Measurements from ENCODE around the gene KIAA1217.
"Not testable (repeated sequence)": the region's sequence is repeated elsewhere in the genome, so short reads cannot be mapped to it uniquely, and the experiment has no call there.

The KIAA1217 gene

DNA sequence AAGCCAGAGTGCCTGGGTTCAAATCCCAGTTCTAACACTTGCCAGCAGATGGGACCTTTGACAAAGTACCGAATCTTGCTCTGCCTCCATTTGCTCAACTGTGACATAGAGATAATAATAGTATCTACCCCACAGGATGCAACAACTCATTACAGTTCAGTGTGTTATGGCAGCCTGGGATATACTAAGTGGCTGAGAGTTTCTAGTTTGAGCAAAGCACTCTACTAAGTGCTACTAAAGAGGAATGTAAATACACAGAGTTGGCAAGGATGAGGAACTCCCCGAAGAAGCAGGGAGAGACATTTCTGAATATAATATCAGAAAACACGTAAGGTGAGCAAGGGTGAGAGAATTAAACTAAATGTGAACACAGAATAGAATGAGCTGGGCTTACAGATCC, 271.5 kb downstream of the KIAA1217 start:
- H3K4me3 ChIP-seq (ENCODE audit: insufficient read depth, low read length, poor library complexity, severe bottlenecking): no peak overlapping the region
- H3K79me2 ChIP-seq (ENCODE audit: insufficient read depth, low read length): no peaks in the 10 kb centered on the region
- H2AFZ ChIP-seq (ENCODE audit: low read depth, low read length, severe bottlenecking): no peak overlapping the region
- no peaks in the 10 kb centered on the region for H3K36me3 ChIP-seq (ENCODE audit: low read length)
- H4K20me1 ChIP-seq (ENCODE audit: low read depth, low read length): no peaks in the 10 kb centered on the region
- no peak overlapping the region for H3K9ac ChIP-seq (ENCODE audit: low read length)
- no peak overlapping the region for H3K4me2 ChIP-seq (ENCODE audit: low read depth, low read length, poor library complexity, severe bottlenecking)
- no peaks in the 10 kb centered on the region for H3K9me2 ChIP-seq (replicated peaks; ENCODE audit: insufficient read depth, low read length)
- no peaks in the 10 kb centered on the region for H3K27me3 ChIP-seq (ENCODE audit: low read length)
- no peak overlapping the region for H3K27ac ChIP-seq (ENCODE audit: low read depth, low read length)
- TF ChIP-seq, protein P1, sequence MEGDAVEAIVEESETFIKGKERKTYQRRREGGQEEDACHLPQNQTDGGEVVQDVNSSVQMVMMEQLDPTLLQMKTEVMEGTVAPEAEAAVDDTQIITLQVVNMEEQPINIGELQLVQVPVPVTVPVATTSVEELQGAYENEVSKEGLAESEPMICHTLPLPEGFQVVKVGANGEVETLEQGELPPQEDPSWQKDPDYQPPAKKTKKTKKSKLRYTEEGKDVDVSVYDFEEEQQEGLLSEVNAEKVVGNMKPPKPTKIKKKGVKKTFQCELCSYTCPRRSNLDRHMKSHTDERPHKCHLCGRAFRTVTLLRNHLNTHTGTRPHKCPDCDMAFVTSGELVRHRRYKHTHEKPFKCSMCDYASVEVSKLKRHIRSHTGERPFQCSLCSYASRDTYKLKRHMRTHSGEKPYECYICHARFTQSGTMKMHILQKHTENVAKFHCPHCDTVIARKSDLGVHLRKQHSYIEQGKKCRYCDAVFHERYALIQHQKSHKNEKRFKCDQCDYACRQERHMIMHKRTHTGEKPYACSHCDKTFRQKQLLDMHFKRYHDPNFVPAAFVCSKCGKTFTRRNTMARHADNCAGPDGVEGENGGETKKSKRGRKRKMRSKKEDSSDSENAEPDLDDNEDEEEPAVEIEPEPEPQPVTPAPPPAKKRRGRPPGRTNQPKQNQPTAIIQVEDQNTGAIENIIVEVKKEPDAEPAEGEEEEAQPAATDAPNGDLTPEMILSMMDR (IDR thresholded peaks at IDR 0.05; ENCODE audit: insufficient read depth, low read length, poor library complexity, severe bottlenecking): no peak
- TF ChIP-seq EZH2phosphoT487 (conservative IDR thresholded peaks at IDR 0.05; ENCODE audit: low read length): no peak
- no peaks in the 10 kb centered on the region for H3F3A ChIP-seq (ENCODE audit: insufficient read depth)
- no peaks in the 10 kb centered on the region for H3K9me3 ChIP-seq (ENCODE audit: insufficient read depth, low read length)

DNA sequence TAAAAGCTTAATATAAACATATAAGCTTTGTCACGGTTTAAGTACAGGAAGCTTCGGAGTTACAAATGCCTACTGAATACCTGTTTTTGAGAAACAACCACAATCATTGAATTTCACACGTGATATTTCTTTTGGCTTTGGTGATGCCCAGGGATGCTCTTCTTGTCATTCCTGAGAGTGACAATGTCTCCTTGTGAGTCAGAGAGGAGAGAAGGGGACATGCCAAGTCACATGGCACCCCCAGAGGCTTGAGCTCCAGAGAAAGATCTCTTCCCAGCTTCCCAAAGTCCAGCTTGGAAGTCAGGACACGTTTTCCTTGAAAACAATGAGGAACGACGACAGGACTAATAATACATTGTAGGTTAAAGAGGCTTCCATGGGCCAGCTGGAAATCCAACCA, 272.3 kb downstream of the KIAA1217 start:
- Histone ChIP-seq H3K9me3 (ENCODE audit: insufficient read depth, low read length) (no peaks in the 10 kb centered on the region), H3K9ac (ENCODE audit: low read length) (no peak overlapping the region), H3K9me2 (replicated peaks; ENCODE audit: insufficient read depth, low read length) (no peaks in the 10 kb centered on the region), H3K79me2 (ENCODE audit: insufficient read depth, low read length) (no peaks in the 10 kb centered on the region), H3K27me3 (ENCODE audit: low read length) (no peaks in the 10 kb centered on the region), H3K27ac (ENCODE audit: low read depth, low read length) (no peak overlapping the region), H3F3A (ENCODE audit: insufficient read depth) (no peaks in the 10 kb centered on the region), H3K4me3 (ENCODE audit: insufficient read depth, low read length, poor library complexity, severe bottlenecking) (no peak overlapping the region), H3K36me3 (ENCODE audit: low read length) (no peaks in the 10 kb centered on the region), H4K20me1 (ENCODE audit: low read depth, low read length) (no peaks in the 10 kb centered on the region), H3K4me2 (ENCODE audit: low read depth, low read length, poor library complexity, severe bottlenecking) (no peak overlapping the region), H2AFZ (ENCODE audit: low read depth, low read length, severe bottlenecking) (no peak overlapping the region)
- TF ChIP-seq, protein P1 (IDR thresholded peaks at IDR 0.05; ENCODE audit: insufficient read depth, low read length, poor library complexity, severe bottlenecking): no peak
- TF ChIP-seq EZH2phosphoT487 (conservative IDR thresholded peaks at IDR 0.05; ENCODE audit: low read length): no peak

DNA sequence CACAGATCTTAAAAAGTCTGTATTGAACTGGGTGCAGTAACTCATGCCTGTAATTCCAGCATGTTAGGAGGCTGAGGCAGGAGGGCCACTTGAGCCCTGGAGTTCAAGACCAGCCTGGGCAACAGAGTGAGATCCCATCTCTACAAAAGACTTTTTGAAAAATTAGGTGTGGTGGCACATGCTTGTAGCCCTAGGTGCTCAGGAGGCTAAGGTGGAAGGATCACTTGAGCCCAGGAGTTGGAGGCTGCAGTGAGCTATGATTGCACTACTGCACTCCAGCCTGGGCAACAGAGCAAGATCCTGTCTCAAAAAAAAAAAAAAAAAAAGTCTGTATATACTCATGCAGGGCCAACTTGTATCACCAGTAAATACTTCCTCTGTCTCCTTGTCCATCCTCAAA, 273.8 kb downstream of the KIAA1217 start:
- not testable (repeated sequence) for H4K20me1 ChIP-seq (ENCODE audit: low read depth, low read length); H3K27ac ChIP-seq (ENCODE audit: low read depth, low read length); H3K4me3 ChIP-seq (ENCODE audit: insufficient read depth, low read length, poor library complexity, severe bottlenecking); H2AFZ ChIP-seq (ENCODE audit: low read depth, low read length, severe bottlenecking); H3K36me3 ChIP-seq (ENCODE audit: low read length); H3K9me2 ChIP-seq (replicated peaks; ENCODE audit: insufficient read depth, low read length); H3K4me2 ChIP-seq (ENCODE audit: low read depth, low read length, poor library complexity, severe bottlenecking); H3K9me3 ChIP-seq (ENCODE audit: insufficient read depth, low read length); H3F3A ChIP-seq (ENCODE audit: insufficient read depth); H3K9ac ChIP-seq (ENCODE audit: low read length); H3K79me2 ChIP-seq (ENCODE audit: insufficient read depth, low read length); H3K27me3 ChIP-seq (ENCODE audit: low read length)

DNA sequence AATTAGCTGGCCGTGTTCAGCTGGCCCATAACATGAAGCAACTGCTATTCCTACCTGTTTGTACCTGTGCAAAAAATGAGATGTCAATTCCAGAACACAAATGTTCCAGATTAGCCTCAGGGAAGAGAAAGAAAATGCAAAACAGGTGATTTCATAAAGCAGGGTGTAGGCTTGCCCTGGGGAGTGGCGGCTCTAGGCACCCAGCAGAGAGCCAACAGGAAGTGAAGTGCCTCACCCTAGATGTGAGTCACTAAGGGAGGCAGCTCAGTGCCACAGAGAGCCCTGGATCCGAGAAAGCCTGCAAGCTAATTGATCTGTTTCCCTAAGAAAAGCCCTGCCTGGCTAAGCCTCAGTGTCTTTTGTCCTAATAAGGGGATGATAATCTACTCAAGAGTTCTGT, 274.8 kb downstream of the KIAA1217 start:
- TF ChIP-seq, protein P1 (IDR thresholded peaks at IDR 0.05; ENCODE audit: insufficient read depth, low read length, poor library complexity, severe bottlenecking): no peak
- no peak for TF ChIP-seq EZH2phosphoT487 (conservative IDR thresholded peaks at IDR 0.05; ENCODE audit: low read length)
- Histone ChIP-seq H3F3A (ENCODE audit: insufficient read depth) (no peaks in the 10 kb centered on the region), H3K27ac (ENCODE audit: low read depth, low read length) (no peak overlapping the region), H2AFZ (ENCODE audit: low read depth, low read length, severe bottlenecking) (no peak overlapping the region), H3K4me2 (ENCODE audit: low read depth, low read length, poor library complexity, severe bottlenecking) (no peak overlapping the region), H3K36me3 (ENCODE audit: low read length) (no peaks in the 10 kb centered on the region), H3K9me3 (ENCODE audit: insufficient read depth, low read length) (no peaks in the 10 kb centered on the region), H3K27me3 (ENCODE audit: low read length) (no peaks in the 10 kb centered on the region), H3K79me2 (ENCODE audit: insufficient read depth, low read length) (no peaks in the 10 kb centered on the region), H3K9ac (ENCODE audit: low read length) (no peak overlapping the region), H4K20me1 (ENCODE audit: low read depth, low read length) (no peaks in the 10 kb centered on the region), H3K4me3 (ENCODE audit: insufficient read depth, low read length, poor library complexity, severe bottlenecking) (no peak overlapping the region), H3K9me2 (replicated peaks; ENCODE audit: insufficient read depth, low read length) (no peaks in the 10 kb centered on the region)
